GM18870 (cell line): Measurements from ENCODE around the gene FOXL1.

ENCODE experiments used
- ATAC-seq: cut with Tn5 transposase; IDR thresholded peaks from one replicate; pipeline ENCODE4 v1.9.1; 2021; ENCODE audit warnings: moderate library complexity; ENCODE audit not compliant: unreplicated experiment

Gene FOXL1

GRCh38 chr16:86578061-86578599 is at the start of gene FOXL1:
FOXL1 (plus strand) TSS chr16:86578549; CDS start chr16:86578724, 175 bp downstream.
- no peak for ATAC-seq

GRCh38 chr16:86529160-86529559 is 49.2 kb upstream of the FOXL1 start:
- ATAC-seq, result no peak

- ATAC-seq, result no peak
Observed at GRCh38 chr16:86530251-86531190, 47.8 kb upstream of the FOXL1 start.

GRCh38 chr16:86531191-86531545 is 47.2 kb upstream of the FOXL1 start:
- ATAC-seq, result no peak

- ATAC-seq, result no peak
Observed at GRCh38 chr16:86531641-86532525, 46.5 kb upstream of the FOXL1 start.

- ATAC-seq, result no peak
Observed at GRCh38 chr16:86532526-86532815, 45.9 kb upstream of the FOXL1 start.

GRCh38 chr16:86533076-86533475 is 45.3 kb upstream of the FOXL1 start:
- ATAC-seq, result no peak

GRCh38 chr16:86533767-86534351 is 44.5 kb upstream of the FOXL1 start:
- ATAC-seq, result no peak

GRCh38 chr16:86534779-86535615 is 43.4 kb upstream of the FOXL1 start:
- no peak for ATAC-seq

GRCh38 chr16:86536621-86537020 is 41.7 kb upstream of the FOXL1 start:
- ATAC-seq, result no peak

- no peak for ATAC-seq
Observed at GRCh38 chr16:86537486-86537885, 40.9 kb upstream of the FOXL1 start.

GRCh38 chr16:86538196-86538780 is 40.1 kb upstream of the FOXL1 start:
- no peak for ATAC-seq

GRCh38 chr16:86540894-86541293 is 37.5 kb upstream of the FOXL1 start:
- ATAC-seq, result no peak

- ATAC-seq, result no peak
Observed at GRCh38 chr16:86541560-86541959, 36.8 kb upstream of the FOXL1 start.

GRCh38 chr16:86542756-86543750 is 35.3 kb upstream of the FOXL1 start:
- ATAC-seq, result no peak

- ATAC-seq, result no peak
Observed at GRCh38 chr16:86545481-86545880, 32.9 kb upstream of the FOXL1 start.

- no peak for ATAC-seq
Observed at GRCh38 chr16:86545954-86546637, 32.3 kb upstream of the FOXL1 start.

GRCh38 chr16:86546638-86547013 is 31.7 kb upstream of the FOXL1 start:
- ATAC-seq, result no peak
